ENCODE results near the gene GNAQ.
"Not testable (repeated sequence)": the region's sequence is repeated elsewhere in the genome, so short reads cannot be mapped to it uniquely, and the experiment has no call there.

GNAQ gene

DNA sequence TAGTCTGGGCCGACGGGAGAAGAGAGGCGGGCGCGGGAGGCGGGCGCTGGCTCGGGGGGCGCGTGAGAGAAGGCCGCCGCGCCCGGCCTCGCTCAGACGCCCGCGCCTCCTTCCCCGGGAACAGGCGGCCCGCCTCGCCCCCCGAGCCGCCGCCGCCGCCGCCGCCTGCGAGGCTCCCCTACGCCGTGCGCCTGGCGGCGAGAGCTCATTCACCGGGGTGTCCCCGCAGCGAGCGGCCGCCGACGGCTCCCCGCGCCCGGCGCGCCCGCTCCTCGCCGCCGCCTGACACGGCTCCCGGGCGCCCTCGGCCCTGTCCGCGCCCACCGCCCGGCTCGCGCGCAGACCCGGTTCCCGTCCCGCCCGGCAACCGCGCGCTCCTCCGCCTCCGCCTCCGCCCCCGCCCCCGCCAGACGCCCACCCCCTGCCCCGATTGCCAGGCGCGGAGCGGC lies at the start of gene GNAQ:
TSS of gene GNAQ (minus strand) at position 368 of the 449 bp plus-strand sequence. CDS start 576 bp downstream, outside the sequence.
- peak in 1 of 2 experiments; percentile 75 for DNase-seq

GRCh38 chr9:78074385-78075291 lies 43.0 kb upstream of the GNAQ start:
- DNase-seq: no peak

GRCh38 chr9:78073722-78074121 lies 42.1 kb upstream of the GNAQ start:
- no peak for DNase-seq

DNA sequence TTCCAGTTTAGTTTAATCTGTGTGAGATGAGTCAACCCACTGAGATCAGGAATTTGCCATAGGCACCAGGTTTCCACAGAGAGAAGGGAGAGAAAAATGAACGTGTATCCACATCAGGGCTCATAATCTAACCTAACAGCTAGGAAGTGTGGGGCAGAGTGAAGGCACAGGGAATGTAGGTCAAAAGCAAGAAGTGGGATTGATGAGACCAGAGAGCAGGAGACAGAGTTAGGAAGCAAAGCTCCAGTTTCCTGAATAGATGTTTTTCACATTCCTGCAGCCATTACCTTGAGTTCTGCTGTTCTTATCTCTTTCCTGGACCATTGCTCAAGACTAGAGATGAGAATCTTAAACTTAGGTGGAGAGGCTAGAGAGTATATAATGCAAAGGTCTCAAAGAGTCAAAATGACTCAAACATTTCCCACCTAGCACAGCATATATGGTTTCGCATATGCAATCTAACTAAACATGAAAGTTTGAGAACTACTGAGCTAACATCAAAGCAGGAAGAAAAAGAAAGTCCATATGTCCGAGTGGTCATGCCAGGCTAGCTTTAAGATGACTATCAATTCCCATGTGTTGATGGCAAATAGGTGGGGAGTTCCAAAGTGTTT lies 41.1 kb upstream of the GNAQ start:
- DNase-seq: no peak

- no peak for DNase-seq
These were observed 38.9 kb upstream of the GNAQ start for GRCh38 chr9:78070521-78070920.

DNA sequence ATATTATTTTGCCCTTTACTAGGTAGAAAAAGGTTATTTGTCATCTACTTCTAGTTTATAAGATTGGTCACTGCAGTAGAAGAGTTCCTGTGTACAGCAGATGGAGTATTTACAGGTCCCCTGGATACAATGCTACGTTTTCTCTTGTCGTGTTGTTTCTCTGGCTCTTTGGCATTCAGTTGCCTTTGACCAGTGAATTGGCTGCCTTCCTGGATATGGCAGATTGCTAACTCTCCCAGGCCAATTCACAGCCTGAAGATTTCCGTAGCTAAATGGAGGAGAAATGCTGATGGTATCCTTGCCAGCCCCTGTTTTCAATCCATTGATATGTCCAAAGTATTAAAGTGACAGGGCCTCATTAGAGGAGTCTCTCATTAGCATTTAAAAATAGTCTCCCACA lies 32.5 kb upstream of the GNAQ start:
- no peak for DNase-seq

GRCh38 chr9:78062710-78063109 lies 31.1 kb upstream of the GNAQ start:
- no peak for DNase-seq

GRCh38 chr9:78054218-78054617 lies 22.6 kb upstream of the GNAQ start:
- DNase-seq: not testable (repeated sequence)

DNA sequence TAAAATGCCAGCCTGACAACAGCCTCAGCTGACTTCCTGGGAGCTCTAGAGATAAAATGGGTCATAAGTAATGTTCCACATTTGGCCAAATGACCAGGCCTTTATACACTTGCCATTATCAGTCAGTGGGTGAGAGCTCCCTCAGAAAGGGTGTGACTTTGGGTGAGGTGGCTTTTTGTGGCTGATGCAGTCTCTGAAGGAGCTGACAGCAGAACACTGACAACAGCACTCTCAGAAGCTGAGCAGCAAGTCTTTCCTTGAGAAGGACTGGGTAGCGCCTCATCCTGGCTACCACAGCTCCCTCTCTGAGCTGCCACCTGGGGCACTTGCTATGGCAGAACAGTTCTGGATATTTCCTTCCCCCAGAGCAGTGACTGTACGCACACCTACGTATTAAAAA lies 22.0 kb upstream of the GNAQ start:
- DNase-seq: no peak

DNA sequence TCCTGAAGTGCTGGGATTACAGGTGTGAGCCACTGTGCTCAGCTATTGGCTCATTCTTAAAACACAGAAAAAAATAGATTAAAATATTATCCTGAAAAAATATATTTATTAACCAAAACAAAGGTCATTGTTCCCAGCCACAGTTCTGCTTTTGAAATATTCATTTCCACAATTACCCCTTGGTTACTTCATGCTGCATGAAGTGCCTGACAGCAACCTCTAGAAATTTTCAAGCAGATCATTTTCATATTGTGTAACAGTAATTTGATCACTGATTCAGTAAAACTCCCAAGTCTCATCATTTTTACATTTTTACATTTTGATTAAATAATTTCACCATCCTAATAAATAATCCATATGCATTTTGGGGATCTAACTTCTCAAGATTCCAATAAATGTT lies 18.8 kb upstream of the GNAQ start:
- DNase-seq: no peak

- no peak for DNase-seq
These were observed 17.9 kb upstream of the GNAQ start for GRCh38 chr9:78049484-78049883.

DNA sequence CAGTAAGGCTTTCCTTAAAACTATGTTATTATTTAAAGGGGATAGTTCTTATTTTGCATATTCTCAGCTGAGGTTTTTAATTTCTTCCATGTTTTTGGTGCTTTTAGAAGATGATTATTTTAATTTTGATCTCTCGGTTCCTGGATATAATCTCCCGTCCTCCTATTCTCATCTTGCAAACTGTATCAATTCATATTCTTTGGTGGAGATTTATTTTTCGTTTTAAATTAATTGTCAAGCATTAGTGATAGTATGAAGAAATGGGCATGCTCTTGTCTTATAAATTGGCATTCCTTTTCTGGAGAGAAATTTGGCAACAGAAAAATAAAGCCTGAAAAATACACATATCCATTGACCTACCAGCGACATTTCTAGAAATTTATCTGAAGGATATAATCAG lies 15.5 kb upstream of the GNAQ start:
- DNase-seq: no peak

- no peak for DNase-seq
These were observed 14.5 kb upstream of the GNAQ start for GRCh38 chr9:78046112-78046511.

- DNase-seq: no peak
These were observed 13.3 kb upstream of the GNAQ start for GRCh38 chr9:78044886-78045285.

DNA sequence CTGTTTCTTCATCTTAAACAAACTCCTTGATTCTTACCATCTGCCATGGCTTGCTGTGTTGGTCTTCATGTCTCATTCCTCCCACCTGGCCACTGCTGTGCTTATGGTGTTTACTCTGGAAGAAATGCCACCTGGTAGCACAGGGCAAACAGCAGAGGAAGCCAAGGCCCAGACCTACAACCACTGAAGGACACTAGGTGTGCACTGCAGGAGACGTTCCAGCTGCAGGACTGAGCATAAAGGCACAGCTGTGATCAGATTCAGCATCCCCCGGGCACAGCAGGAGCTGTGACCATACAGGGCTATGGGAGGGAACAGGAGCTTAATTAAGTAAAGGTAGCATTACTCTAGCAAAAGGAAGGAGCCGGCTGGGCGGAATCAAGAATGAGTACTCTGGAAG lies 12.6 kb upstream of the GNAQ start:
- DNase-seq: no peak

- DNase-seq: no peak
These were observed 10.4 kb upstream of the GNAQ start for GRCh38 chr9:78041971-78042370.

DNA sequence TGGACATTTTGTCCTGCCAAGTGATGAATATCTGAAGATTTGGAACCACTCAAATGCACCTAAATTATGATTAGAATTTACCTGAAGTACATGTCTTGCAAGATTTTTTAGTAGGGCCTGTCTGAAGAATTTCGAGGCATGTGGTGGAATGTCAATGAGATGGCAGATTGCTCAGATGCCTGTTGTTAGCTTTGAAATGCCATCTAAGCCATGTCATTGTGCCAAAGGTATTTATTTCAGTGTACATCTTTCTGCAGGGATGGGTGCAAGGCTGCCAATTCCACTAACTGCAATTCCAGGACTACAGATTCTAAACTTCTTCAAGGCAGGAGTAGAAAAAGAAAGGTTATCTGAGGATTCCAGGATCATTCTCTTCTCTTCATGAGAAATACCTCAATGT lies 9.1 kb upstream of the GNAQ start:
- no peak for DNase-seq

- no peak for DNase-seq
These were observed 7.1 kb upstream of the GNAQ start for GRCh38 chr9:78038620-78039300.

- DNase-seq: peak; percentile 39 to 79
These were observed 3.9 kb upstream of the GNAQ start for GRCh38 chr9:78035383-78035993.

GRCh38 chr9:78033870-78034269 lies 2.3 kb upstream of the GNAQ start:
- DNase-seq: no peak

GRCh38 chr9:78032730-78033457 lies 1.3 kb upstream of the GNAQ start:
- DNase-seq: no peak

GRCh38 chr9:78031893-78032729 lies 500 bp upstream of the GNAQ start:
- peak; percentile 65 to 87 for DNase-seq

Data from NCI-H526 (cell line).